SH-SY5Y (cell line): ENCODE results near the gene NUAK2.

Experiments
- GATA2 ChIP-seq: IDR thresholded peaks from 2 replicates; pipeline ENCODE4 v1.6.1; 2011; ENCODE audit warnings: mild to moderate bottlenecking, low read depth, low read length
- GATA3 ChIP-seq: IDR thresholded peaks from 2 replicates; pipeline ENCODE4 v1.6.1; 2011; ENCODE audit warnings: low read depth, mild to moderate bottlenecking, low read length, moderate library complexity

DNA sequence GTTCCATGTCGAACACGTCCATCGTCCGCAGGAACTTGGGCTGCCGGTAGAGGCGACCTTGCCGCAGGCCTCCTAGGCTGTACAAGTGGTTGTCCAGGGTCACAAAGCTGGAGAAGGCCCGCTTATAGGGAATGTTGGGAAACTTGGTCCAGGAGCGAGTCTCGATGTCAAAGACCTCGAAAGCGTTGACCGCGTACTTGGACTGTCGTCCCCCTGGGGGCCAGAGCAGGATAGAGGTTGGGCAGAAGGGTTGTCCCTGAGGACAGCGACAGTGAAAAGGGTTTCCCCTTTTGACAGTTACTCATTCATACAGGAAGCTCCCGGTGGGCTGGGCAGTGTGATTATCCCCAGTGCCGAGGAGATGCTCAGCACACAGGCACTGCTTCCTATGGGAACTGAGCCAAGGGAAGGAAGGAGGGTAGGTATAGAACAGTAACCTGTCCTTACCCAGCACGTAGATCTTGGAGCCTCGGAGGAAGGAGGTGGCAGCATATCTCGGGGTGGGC is 17.7 kb upstream of the NUAK2 start:
- TF ChIP-seq GATA2 (no peak), GATA3 (no peak)
